Fibroblast of lung (primary cell): ENCODE results near the gene KDM8. TPM values are rescaled to one million over a fixed set of nuclear protein-coding genes. Genes with fewer than 3 reads are reported as not detected.

Experiments used
- DNase-seq, 2 donors: peaks; one replicate each; pipeline versions ENCODE4 v3.0.0 to v3.0.0-alpha.2; 2010; ENCODE audit warnings: low read depth in 2 of 2
- H2AFZ ChIP-seq: 2 replicates; pipeline ENCODE4 v1.5.1; 2012; ENCODE audit warnings: low read length, control low read depth, inconsistent platforms
- H3K27ac ChIP-seq: 2 replicates; pipeline ENCODE4 v1.5.1; 2011; ENCODE audit warnings: low read length, control low read depth; ENCODE audit not compliant: insufficient read depth
- H3K27me3 ChIP-seq: 2 replicates; pipeline ENCODE4 v1.5.1; 2011; ENCODE audit warnings: mild to moderate bottlenecking, low read length; ENCODE audit not compliant: control insufficient read depth, insufficient read depth
- H3K36me3 ChIP-seq: 2 replicates; pipeline ENCODE4 v1.5.1; 2011; ENCODE audit warnings: low read length; ENCODE audit not compliant: control insufficient read depth, insufficient read depth
- H3K4me1 ChIP-seq: 2 replicates; pipeline ENCODE4 v1.5.1; 2011; ENCODE audit warnings: low read length; ENCODE audit not compliant: control insufficient read depth, insufficient read depth; ENCODE audit errors: extremely low read depth
- H3K4me2 ChIP-seq: 2 replicates; pipeline ENCODE4 v1.5.1; 2011; ENCODE audit warnings: low read length, control low read depth; ENCODE audit not compliant: insufficient read depth; ENCODE audit errors: extremely low read depth
- H3K4me3 ChIP-seq, 4 experiments: fragments of 200-600 bp in 1 of 4; sonication (generic) in 1 of 4; replicated peaks in 1 of 4; 2 replicates each; pipeline ENCODE4 v1.5.1; 2011 to 2016; ENCODE audit warnings: low read length in 4 of 4, low read depth in 3 of 4, mild to moderate bottlenecking in 3 of 4, control low read depth in 2 of 4, inconsistent platforms in 1 of 4, mixed read lengths in 1 of 4; ENCODE audit not compliant: insufficient read depth in 1 of 4; ENCODE audit errors: control extremely low read depth in 1 of 4
- H3K79me2 ChIP-seq: 2 replicates; pipeline ENCODE4 v1.5.1; 2012; ENCODE audit warnings: mild to moderate bottlenecking, low read length, inconsistent platforms; ENCODE audit not compliant: control insufficient read depth, insufficient read depth
- H3K9ac ChIP-seq: 2 replicates; pipeline ENCODE4 v1.5.1; 2011; ENCODE audit warnings: mild to moderate bottlenecking, low read length, control low read depth; ENCODE audit not compliant: insufficient read depth
- H3K9me3 ChIP-seq: 2 replicates; pipeline ENCODE4 v1.5.1; 2012; ENCODE audit warnings: low read depth, low read length; ENCODE audit not compliant: control insufficient read depth, insufficient read depth
- H4K20me1 ChIP-seq: 2 replicates; pipeline ENCODE4 v1.5.1; 2011; ENCODE audit warnings: low read length; ENCODE audit not compliant: control insufficient read depth, insufficient read depth; ENCODE audit errors: extremely low read depth
- EZH2 ChIP-seq: IDR thresholded peaks from 2 replicates; pipeline ENCODE4 v1.5.1; 2012; ENCODE audit warnings: low read length, control low read depth, mild to moderate bottlenecking; ENCODE audit errors: missing control alignments
- polyA plus RNA-seq, 2 donors: library from polyadenylated mRNA; depleted of rRNA in 1 of 2; stranded (reverse) in 1 of 2; unstranded in 1 of 2; fragments of >200 nt; gene quantifications; 2 replicates each; pipeline ENCODE4 v1.2.1, GENCODE V29; 2011 to 2012; ENCODE audit warnings: missing spikeins in 1 of 2
- total RNA-seq: library from RNA; depleted of rRNA; stranded (reverse); fragments of >200 nt; gene quantifications from 2 replicates; pipeline ENCODE4 v1.2.1, GENCODE V29; 2014
- TF ChIP-seq, protein P1 (sequence below), 2 donors: IDR thresholded peaks in 1 of 2; conservative IDR thresholded peaks in 1 of 2; 1 replicate in 1 of 2; 2 replicates in 1 of 2; pipeline ENCODE4 v1.5.1; 2011 to 2012; ENCODE audit warnings: low read length in 2 of 2, control low read depth in 1 of 2, inconsistent platforms in 1 of 2, low read depth in 1 of 2, mild to moderate bottlenecking in 1 of 2

The KDM8 gene
- total and polyA plus RNA-seq, 2 donors (not counting 1 experiment from before 2014, with no cell fraction given) = 2.0 to 3.6 TPM

DNA sequence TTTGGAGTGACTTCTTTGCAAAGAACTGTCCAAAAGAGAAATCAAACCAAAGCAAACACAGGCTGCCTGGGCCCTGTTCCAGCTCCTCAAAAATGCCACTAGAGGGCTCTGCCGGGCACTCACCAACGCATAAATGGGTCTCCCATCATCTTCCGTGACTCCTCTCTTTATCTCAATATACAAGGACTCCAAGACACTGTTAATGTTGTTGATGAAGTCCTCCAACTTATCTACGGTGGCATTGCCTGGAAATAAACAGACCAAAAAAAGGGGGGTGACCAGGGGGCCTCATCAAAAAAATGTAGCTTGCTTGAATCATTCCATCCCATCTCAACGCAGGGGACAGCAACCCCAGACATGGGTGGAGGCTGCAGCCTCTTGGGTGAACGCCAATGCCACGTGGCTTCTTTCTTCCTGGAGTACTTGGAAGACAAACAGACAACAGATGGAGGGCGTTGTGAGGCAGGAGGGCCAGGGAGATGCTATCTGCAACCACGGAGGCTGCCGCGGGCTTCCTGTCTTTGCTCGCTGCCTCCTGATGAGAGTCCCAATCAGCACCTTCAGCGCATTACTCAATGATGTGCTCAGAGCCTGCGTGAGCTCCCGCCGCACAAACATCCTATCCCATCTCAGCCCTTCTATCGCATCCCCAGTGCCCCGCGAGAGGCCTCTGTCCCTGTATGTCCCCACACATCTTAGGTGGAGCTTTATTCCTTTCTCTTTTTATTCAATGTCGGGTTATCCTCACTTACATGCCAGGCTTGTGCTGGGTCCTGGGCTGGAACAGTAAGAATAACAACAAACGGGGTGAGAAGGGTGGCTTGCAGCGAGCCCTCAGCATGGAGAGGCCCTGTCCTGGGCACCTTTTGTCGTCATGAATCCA, 32.0 kb downstream of the KDM8 start:
- H3K4me2 ChIP-seq = no peak overlapping the region
- no peak overlapping the region for H2AFZ ChIP-seq
- H3K9me3 ChIP-seq = no peaks in the 10 kb centered on the region
- no peaks in the 10 kb centered on the region for H4K20me1 ChIP-seq
- no peaks in the 10 kb centered on the region for H3K79me2 ChIP-seq
- no peak overlapping the region for H3K4me3 ChIP-seq
- peaks cover 12% of the 10 kb centered on the region for H3K36me3 ChIP-seq
- peak; percentile 88 to 93 for DNase-seq
- peaks cover 21% of the 10 kb centered on the region for H3K4me1 ChIP-seq
- TF ChIP-seq EZH2 = no peak
- TF ChIP-seq, protein P1, sequence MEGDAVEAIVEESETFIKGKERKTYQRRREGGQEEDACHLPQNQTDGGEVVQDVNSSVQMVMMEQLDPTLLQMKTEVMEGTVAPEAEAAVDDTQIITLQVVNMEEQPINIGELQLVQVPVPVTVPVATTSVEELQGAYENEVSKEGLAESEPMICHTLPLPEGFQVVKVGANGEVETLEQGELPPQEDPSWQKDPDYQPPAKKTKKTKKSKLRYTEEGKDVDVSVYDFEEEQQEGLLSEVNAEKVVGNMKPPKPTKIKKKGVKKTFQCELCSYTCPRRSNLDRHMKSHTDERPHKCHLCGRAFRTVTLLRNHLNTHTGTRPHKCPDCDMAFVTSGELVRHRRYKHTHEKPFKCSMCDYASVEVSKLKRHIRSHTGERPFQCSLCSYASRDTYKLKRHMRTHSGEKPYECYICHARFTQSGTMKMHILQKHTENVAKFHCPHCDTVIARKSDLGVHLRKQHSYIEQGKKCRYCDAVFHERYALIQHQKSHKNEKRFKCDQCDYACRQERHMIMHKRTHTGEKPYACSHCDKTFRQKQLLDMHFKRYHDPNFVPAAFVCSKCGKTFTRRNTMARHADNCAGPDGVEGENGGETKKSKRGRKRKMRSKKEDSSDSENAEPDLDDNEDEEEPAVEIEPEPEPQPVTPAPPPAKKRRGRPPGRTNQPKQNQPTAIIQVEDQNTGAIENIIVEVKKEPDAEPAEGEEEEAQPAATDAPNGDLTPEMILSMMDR (conservative IDR thresholded peaks at IDR 0.05 in 1 of 2, IDR thresholded peaks at IDR 0.05 in 1 of 2; ENCODE audit: low read depth in 1 of 2, low read length in 2 of 2) = peak; percentile 90 to 91
- peak overlapping the region; percentile 33 for H3K9ac ChIP-seq
- peak overlapping the region; percentile 86 for H3K27ac ChIP-seq
- no peaks in the 10 kb centered on the region for H3K27me3 ChIP-seq

DNA sequence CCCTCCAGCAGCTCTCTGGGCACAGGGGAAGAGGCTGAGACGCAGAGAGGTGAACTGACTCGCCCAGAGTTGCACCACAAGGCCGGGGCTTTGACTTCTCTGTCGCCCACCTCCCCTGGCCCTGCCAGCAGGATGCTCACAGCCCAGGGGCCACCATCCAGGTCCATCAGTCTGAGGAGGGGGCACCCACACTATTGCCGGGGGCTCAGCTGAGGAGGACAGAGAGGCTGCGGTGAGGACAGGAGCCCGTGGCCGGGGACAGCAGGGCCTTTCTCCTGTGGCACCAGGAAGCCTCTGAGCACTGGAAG, 32.6 kb downstream of the KDM8 start:
- Histone ChIP-seq H3K27ac (peak overlapping the region; percentile 86), H3K9ac (peak overlapping the region; percentile 33), H2AFZ (no peak overlapping the region), H3K9me3 (no peaks in the 10 kb centered on the region), H3K4me2 (no peak overlapping the region), H3K79me2 (no peaks in the 10 kb centered on the region), H3K4me3 (no peak overlapping the region), H4K20me1 (no peaks in the 10 kb centered on the region), H3K4me1 (peaks cover 21% of the 10 kb centered on the region), H3K27me3 (no peaks in the 10 kb centered on the region), H3K36me3 (peaks cover 7% of the 10 kb centered on the region)
- TF ChIP-seq, protein P1 (conservative IDR thresholded peaks at IDR 0.05 in 1 of 2, IDR thresholded peaks at IDR 0.05 in 1 of 2; ENCODE audit: low read depth in 1 of 2, low read length in 2 of 2) = no peak
- TF ChIP-seq EZH2 = no peak
- DNase-seq = no peak

- Histone ChIP-seq H3K9ac (no peak overlapping the region), H3K27ac (peak overlapping the region; percentile 66), H3K4me3 (no peak overlapping the region), H3K9me3 (no peaks in the 10 kb centered on the region), H3K4me2 (no peak overlapping the region), H3K4me1 (peaks cover 27% of the 10 kb centered on the region), H3K36me3 (peaks cover 7% of the 10 kb centered on the region), H3K27me3 (no peaks in the 10 kb centered on the region), H4K20me1 (no peaks in the 10 kb centered on the region), H2AFZ (no peak overlapping the region), H3K79me2 (no peaks in the 10 kb centered on the region)
- DNase-seq = no peak
- no peak for TF ChIP-seq EZH2
- TF ChIP-seq, protein P1 (conservative IDR thresholded peaks at IDR 0.05 in 1 of 2, IDR thresholded peaks at IDR 0.05 in 1 of 2; ENCODE audit: low read depth in 1 of 2, low read length in 2 of 2) = no peak
Observed at GRCh38 chr16:27236635-27237218, 33.4 kb downstream of the KDM8 start.
